NOMO-1 (cell line): ENCODE results near the gene TMA7.
"Not testable (repeated sequence)": the region's sequence is repeated elsewhere in the genome, so short reads cannot be mapped to it uniquely, and the experiment has no call there.

Experiments used
- DNase-seq, 2 experiments: peaks; one replicate each; lab custom pipeline; 2025; ENCODE audit not compliant: unreplicated experiment in 2 of 2; lab: John Stamatoyannopoulos, UW

The TMA7 gene

GRCh38 chr3:48434591-48435222 lies 5.3 kb upstream of the TMA7 start:
- DNase-seq: no peak

DNA sequence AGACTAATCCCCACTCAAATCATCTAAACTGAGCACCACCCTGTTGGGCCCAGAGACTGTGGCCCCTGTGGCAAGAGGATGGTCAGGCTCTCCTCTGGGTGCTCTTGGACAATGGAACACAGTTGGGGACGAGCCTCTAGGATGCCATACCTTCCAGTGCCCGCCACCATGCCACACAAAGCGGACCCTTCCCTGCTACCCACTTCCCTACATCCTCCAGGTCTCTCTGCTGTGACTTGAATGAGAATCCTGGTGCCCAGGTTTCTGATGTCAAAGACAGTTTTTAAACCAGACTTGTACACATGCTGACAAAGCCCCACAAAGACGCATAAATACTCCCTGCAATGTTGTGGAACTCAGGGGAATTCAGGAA lies 4.8 kb upstream of the TMA7 start:
- no peak for DNase-seq

DNA sequence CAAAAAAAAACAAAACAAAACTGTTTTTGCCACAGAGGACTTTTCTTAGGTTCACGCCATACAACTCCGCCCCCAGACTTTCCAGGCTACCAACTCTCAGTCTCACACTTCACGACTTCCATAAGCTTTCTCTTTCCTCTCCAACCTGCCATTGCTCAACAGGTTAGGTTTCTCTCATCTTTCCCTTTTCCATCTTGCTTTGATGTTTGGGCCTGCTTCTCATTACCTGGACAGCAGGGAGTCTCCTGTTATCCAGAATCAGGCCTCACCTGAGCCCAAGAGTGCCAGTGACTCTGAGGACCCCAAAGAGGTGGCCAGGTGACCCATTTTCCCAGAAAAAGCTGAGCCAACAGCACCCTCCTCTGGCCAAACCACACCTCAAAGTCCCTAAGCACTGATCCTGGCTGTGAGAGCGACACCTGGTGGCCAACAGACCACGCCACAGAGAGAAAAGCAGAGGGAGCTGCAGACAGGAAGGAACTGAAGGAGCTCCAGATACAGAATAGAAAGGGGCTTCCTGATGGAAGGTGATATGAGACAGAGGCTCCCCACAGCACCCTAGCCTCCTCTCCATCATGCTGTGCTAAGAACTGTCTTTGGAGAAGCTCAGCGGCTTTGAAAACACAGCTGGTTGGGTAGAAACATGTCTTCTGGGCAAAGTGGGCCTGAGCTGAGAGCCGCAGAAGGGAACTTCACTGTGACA lies 4.1 kb upstream of the TMA7 start:
- DNase-seq: peak; percentile 63 to 79

- no peak for DNase-seq
Measured at GRCh38 chr3:48436477-48436787, 3.6 kb upstream of the TMA7 start.

- no peak for DNase-seq
Measured at GRCh38 chr3:48436855-48437254, 3.2 kb upstream of the TMA7 start.

GRCh38 chr3:48437812-48438211 lies 2.2 kb upstream of the TMA7 start:
- peak in 1 of 2 experiments; percentile 57 for DNase-seq

DNA sequence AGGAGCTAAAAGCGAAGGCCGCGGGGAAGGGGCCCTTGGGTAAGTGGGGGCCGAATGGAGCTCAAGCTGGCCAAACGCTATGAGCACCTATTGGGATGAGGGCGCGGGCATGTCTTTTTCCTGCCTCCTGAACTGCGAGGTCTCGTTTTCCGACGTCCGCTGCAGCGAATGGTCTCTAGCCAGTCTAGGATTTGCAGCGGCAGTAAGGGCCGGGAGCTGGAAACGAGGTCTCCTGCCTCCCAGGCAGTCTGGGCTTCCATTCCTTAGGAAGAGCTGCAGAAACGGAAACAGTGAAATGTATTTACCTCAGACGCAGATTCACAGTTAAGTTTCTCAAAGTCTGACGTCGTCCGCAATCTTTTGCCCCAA lies 517 bp downstream of the TMA7 start:
- DNase-seq: no peak

- no peak for DNase-seq
Measured at GRCh38 chr3:48441940-48442339, 1.9 kb downstream of the TMA7 start.

DNA sequence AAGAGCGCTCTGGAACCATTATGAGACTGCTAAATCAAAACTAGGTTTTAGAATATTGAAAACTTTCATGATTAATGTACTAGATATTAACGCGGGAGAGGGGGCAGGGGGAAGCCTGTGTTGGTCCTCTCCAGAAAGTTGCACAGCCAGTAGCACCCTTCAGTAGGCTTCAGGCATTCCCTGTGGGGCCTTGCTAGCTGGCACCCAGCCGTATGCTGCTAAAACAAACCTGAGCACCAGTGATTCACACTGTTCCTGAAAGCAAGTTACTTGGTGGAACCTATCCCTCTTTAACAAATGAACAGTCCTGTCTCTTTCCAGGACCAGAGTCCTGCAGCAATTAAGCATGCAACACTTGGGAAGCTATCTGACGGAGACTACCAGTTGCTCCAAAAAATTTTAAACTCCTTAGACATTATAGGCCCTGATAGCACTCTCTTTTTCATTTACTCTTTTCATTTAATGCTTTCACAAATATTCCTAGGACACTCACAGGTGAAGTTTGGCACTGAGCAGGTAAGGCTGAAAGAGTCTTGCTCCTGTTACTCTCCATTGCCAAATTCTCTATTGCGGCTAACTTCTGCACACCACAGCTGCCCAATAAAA lies 5.3 kb downstream of the TMA7 start:
- no peak for DNase-seq

- no peak for DNase-seq
Measured at GRCh38 chr3:48446043-48446424, 6.0 kb downstream of the TMA7 start.

GRCh38 chr3:48446425-48447193 lies 6.6 kb downstream of the TMA7 start, which contains the start of gene ATRIP:
Gene ATRIP, plus strand, starts transcription at chr3:48446737. Its CDS starts 109 bp downstream, at chr3:48446846.
- peak; percentile 88 to 93 for DNase-seq

DNA sequence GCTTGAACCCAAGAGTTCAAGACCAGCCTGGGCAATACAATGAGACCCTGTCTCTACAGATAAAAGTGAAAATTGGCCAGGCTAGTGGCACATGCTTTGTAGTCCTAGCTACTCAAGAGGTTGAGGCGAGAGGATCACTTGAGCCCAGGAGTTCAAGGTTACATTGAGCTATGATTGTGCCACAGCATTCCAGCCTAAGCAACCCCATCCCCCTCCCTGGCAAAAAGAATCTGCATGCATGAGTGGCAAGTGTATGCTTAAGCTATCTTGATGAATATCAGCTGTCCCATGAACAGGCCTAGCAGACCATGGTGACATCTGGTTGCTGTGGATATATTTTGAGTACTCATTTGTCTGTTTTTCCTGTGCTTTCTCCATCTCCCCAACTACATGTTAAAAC lies 11.2 kb downstream of the TMA7 start:
- no peak for DNase-seq

GRCh38 chr3:48456456-48456855 lies 16.4 kb downstream of the TMA7 start:
- no peak for DNase-seq

- DNase-seq: no peak
Measured at GRCh38 chr3:48459331-48459730, 19.3 kb downstream of the TMA7 start.

- DNase-seq: no peak
Measured at GRCh38 chr3:48459773-48460516, 19.9 kb downstream of the TMA7 start.

- DNase-seq: no peak
Measured at GRCh38 chr3:48460517-48460902, 20.5 kb downstream of the TMA7 start.

- DNase-seq: not testable (repeated sequence)
Measured at GRCh38 chr3:48461767-48462166, 21.7 kb downstream of the TMA7 start.

DNA sequence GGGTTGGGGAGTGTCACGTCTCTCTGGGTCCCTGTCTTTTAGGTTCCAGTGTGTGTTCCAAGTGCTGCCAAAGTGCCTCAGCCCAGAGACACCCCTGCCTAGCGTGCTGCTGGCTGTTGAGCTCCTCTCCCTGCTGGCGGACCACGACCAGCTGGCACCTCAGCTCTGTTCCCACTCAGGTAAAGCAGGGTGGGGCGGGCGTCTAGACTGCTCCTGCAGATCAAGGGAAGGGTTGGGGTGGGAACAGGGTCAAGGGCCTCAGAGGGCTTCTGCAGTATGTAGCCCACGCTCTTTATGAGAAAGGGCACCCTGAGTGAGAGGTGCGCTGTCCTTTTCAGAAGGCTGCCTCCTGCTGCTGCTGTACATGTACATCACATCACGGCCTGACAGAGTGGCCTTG lies 23.6 kb downstream of the TMA7 start:
- DNase-seq: no peak

GRCh38 chr3:48464713-48465221 lies 24.7 kb downstream of the TMA7 start:
- DNase-seq: no peak

DNA sequence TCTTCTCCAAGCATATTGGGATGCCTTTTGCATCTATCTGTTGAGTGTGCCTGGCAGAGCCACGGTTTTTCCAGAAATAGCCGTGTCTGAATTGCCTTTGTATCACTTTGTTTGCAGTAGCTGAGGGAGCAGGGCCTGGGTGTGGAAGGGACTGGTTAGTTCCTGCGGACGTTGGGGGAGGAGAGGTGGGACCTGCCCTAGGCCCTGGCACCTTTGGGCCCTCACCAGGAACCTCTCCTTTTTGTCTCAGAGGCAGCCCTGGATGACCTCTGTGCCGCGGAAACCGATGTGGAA lies 25.1 kb downstream of the TMA7 start:
- no peak for DNase-seq
